ENCODE measurements around the gene LGMN. TPM values are rescaled to one million over a fixed set of nuclear protein-coding genes. Genes with fewer than 3 reads are reported as not detected.

The LGMN gene
- total and polyA plus RNA-seq, 2 donors (not counting 1 experiment from before 2014, with no cell fraction given), result 17.6 to 21.1 TPM

- H3K27me3 Mint-ChIP-seq, result no peaks in the 10 kb centered on the region
- H3K4me3 Mint-ChIP-seq, result peak overlapping the region; percentile 79
- ATAC-seq (ENCODE audit: low read depth) (no peak), DNase-seq (no peak)
- Histone ChIP-seq H3K9me3 (ENCODE audit: control extremely low read depth in 1 of 3, control insufficient read depth in 2 of 3, insufficient read depth in 1 of 3, low read length in 2 of 3) (no peaks in the 10 kb centered on the region), H2AFZ (ENCODE audit: insufficient read depth, low read depth, low read length, poor library complexity, severe bottlenecking) (no peak overlapping the region), H4K20me1 (ENCODE audit: control insufficient read depth, insufficient read depth, low read length, poor library complexity, severe bottlenecking) (peaks cover 55% of the 10 kb centered on the region), H3K79me2 (ENCODE audit: control insufficient read depth, insufficient read depth, low read length) (peaks cover 94% of the 10 kb centered on the region), H3K4me2 (replicated peaks; ENCODE audit: low read depth, low read length, poor library complexity, severe bottlenecking) (peak overlapping the region; percentile 93), H3K9ac (ENCODE audit: low read length) (no peak overlapping the region), H3K36me3 (replicated peaks in 1 of 2; ENCODE audit: control extremely low read depth in 1 of 2, control insufficient read depth in 1 of 2, extremely low read depth in 1 of 2, insufficient read depth in 2 of 2, low read length in 1 of 2) (peaks cover 3 to 75% of the 10 kb centered on the region in 2 experiments), H3K27me3 (replicated peaks in 1 of 4; ENCODE audit: control extremely low read depth in 1 of 4, control insufficient read depth in 3 of 4, insufficient read depth in 4 of 4, low read length in 3 of 4) (no peaks in the 10 kb centered on the region), H3K27ac (ENCODE audit: low read length in 2 of 2) (peak overlapping the region in 1 of 2 donors; percentile 78), H3K4me1 (ENCODE audit: control insufficient read depth in 2 of 2, insufficient read depth in 2 of 2, low read length in 2 of 2) (peaks cover 60 to 90% of the 10 kb centered on the region in 2 donors), H3K4me3 (ENCODE audit: control extremely low read depth in 1 of 5, extremely low read depth in 1 of 5, insufficient read depth in 1 of 5, low read depth in 2 of 5, low read length in 4 of 5) (no peak overlapping the region)
- H3K27ac Mint-ChIP-seq, result peak overlapping the region; percentile 76
- intact Hi-C loops (cut with micrococcal nuclease), result no loop called here
- CTCF ChIA-PET, result no interaction called here
- peaks cover 85% of the 10 kb centered on the region for H3K4me1 Mint-ChIP-seq
- TF ChIP-seq CTCF (IDR thresholded peaks at IDR 0.05) (no peak), EZH2 (IDR thresholded peaks at IDR 0.05; ENCODE audit: borderline replicate concordance, insufficient read depth, low read depth, low read length, poor library complexity, severe bottlenecking) (no peak)
- POLR2A ChIA-PET, result no interaction called here
- H3K9me3 Mint-ChIP-seq (ENCODE audit: insufficient read depth), result no peaks in the 10 kb centered on the region
Observed at GRCh38 chr14:92658684-92659083, 89.7 kb downstream of the LGMN start.

- no peak for TF ChIP-seq CTCF (IDR thresholded peaks at IDR 0.05)
- intact Hi-C loops (cut with micrococcal nuclease), result no loop called here
- H3K4me1 Mint-ChIP-seq, result peaks cover 87% of the 10 kb centered on the region
- no peaks in the 10 kb centered on the region for H3K9me3 Mint-ChIP-seq (ENCODE audit: insufficient read depth)
- peak overlapping the region; percentile 76 for H3K27ac Mint-ChIP-seq
- Histone ChIP-seq H2AFZ (ENCODE audit: insufficient read depth, low read depth, low read length, poor library complexity, severe bottlenecking) (no peak overlapping the region), H3K4me1 (ENCODE audit: control insufficient read depth in 2 of 2, insufficient read depth in 2 of 2, low read length in 2 of 2) (peaks cover 57 to 90% of the 10 kb centered on the region in 2 donors), H3K4me2 (replicated peaks; ENCODE audit: low read depth, low read length, poor library complexity, severe bottlenecking) (peak overlapping the region; percentile 93), H3K79me2 (ENCODE audit: control insufficient read depth, insufficient read depth, low read length) (peaks cover 94% of the 10 kb centered on the region), H3K4me3 (ENCODE audit: control extremely low read depth in 1 of 5, extremely low read depth in 1 of 5, insufficient read depth in 1 of 5, low read depth in 2 of 5, low read length in 4 of 5) (no peak overlapping the region), H3K36me3 (replicated peaks in 1 of 2; ENCODE audit: control extremely low read depth in 1 of 2, control insufficient read depth in 1 of 2, extremely low read depth in 1 of 2, insufficient read depth in 2 of 2, low read length in 1 of 2) (peaks cover 3 to 70% of the 10 kb centered on the region in 2 experiments), H3K9me3 (ENCODE audit: control extremely low read depth in 1 of 3, control insufficient read depth in 2 of 3, insufficient read depth in 1 of 3, low read length in 2 of 3) (no peaks in the 10 kb centered on the region), H3K9ac (ENCODE audit: low read length) (no peak overlapping the region), H4K20me1 (ENCODE audit: control insufficient read depth, insufficient read depth, low read length, poor library complexity, severe bottlenecking) (peaks cover 57% of the 10 kb centered on the region), H3K27ac (ENCODE audit: low read length in 2 of 2) (peak overlapping the region; percentile 31 to 78), H3K27me3 (replicated peaks in 1 of 4; ENCODE audit: control extremely low read depth in 1 of 4, control insufficient read depth in 3 of 4, insufficient read depth in 4 of 4, low read length in 3 of 4) (no peaks in the 10 kb centered on the region)
- DNase-seq, result no peak
- ChIA-PET CTCF (interaction anchor here (0.9 kb wide), 1 partner anchor 22 kb away, joined by 3 read pairs; no protein-coding TSS in a partner anchor), POLR2A (no interaction called here)
- H3K27me3 Mint-ChIP-seq, result no peaks in the 10 kb centered on the region
- no peak for ATAC-seq (ENCODE audit: low read depth)
- peak overlapping the region; percentile 79 for H3K4me3 Mint-ChIP-seq
- WGBS (ENCODE audit: insufficient coverage), result 88% methylated on average over 13 of the region's 13 CpGs
Observed at GRCh38 chr14:92658160-92658559, 90.3 kb downstream of the LGMN start.

Measured in B cell (primary cell).